GM19023 (cell line): ENCODE data around the gene ASB6.
"Not testable (repeated sequence)": the region's sequence is repeated elsewhere in the genome, so short reads cannot be mapped to it uniquely, and the experiment has no call there.

ENCODE experiments used
- ATAC-seq: cut with Tn5 transposase; IDR thresholded peaks from one replicate; pipeline ENCODE4 v1.9.1; 2021; ENCODE audit warnings: mild to moderate bottlenecking, moderate library complexity; ENCODE audit not compliant: unreplicated experiment

The ASB6 gene

GRCh38 chr9:129644365-129644764, 2.4 kb upstream of the ASB6 start:
- ATAC-seq, result no peak

- no peak for ATAC-seq
Observed at GRCh38 chr9:129643706-129644105, 1.8 kb upstream of the ASB6 start.

GRCh38 chr9:129640871-129641749, 841 bp downstream of the ASB6 start:
- peak; percentile 25 for ATAC-seq

GRCh38 chr9:129640086-129640870, 1.7 kb downstream of the ASB6 start:
- no peak for ATAC-seq

- no peak for ATAC-seq
Observed at GRCh38 chr9:129639756-129640085, 2.2 kb downstream of the ASB6 start.

GRCh38 chr9:129639034-129639630, 2.8 kb downstream of the ASB6 start:
- no peak for ATAC-seq

GRCh38 chr9:129637673-129638439, 4.1 kb downstream of the ASB6 start:
- no peak for ATAC-seq

GRCh38 chr9:129637102-129637501, 4.8 kb downstream of the ASB6 start:
- no peak for ATAC-seq

- ATAC-seq, result not testable (repeated sequence)
Observed at GRCh38 chr9:129636343-129636742, 5.6 kb downstream of the ASB6 start.

- no peak for ATAC-seq
Observed at GRCh38 chr9:129635099-129636065, 6.6 kb downstream of the ASB6 start.

GRCh38 chr9:129633848-129634247, 8.1 kb downstream of the ASB6 start:
- no peak for ATAC-seq

- no peak for ATAC-seq
Observed at GRCh38 chr9:129633207-129633606, 8.7 kb downstream of the ASB6 start.

GRCh38 chr9:129632460-129632859, 9.5 kb downstream of the ASB6 start:
- ATAC-seq, result no peak

- no peak for ATAC-seq
Observed at GRCh38 chr9:129631674-129632129, 10.2 kb downstream of the ASB6 start.

GRCh38 chr9:129630967-129631673, 10.8 kb downstream of the ASB6 start:
- no peak for ATAC-seq

GRCh38 chr9:129629251-129629820, 12.6 kb downstream of the ASB6 start:
- no peak for ATAC-seq

- ATAC-seq, result no peak
Observed at GRCh38 chr9:129628709-129629108, 13.2 kb downstream of the ASB6 start.

- no peak for ATAC-seq
Observed at GRCh38 chr9:129627556-129628440, 14.2 kb downstream of the ASB6 start.
